ENCODE results near the gene SCCPDH. TPM values are rescaled to one million over a fixed set of nuclear protein-coding genes. Genes with fewer than 3 reads are reported as not detected.
"Not testable (repeated sequence)": the region's sequence is repeated elsewhere in the genome, so short reads cannot be mapped to it uniquely, and the experiment has no call there.

SCCPDH gene
- polyA plus RNA-seq, 1 experiment, result 21.1 TPM

DNA sequence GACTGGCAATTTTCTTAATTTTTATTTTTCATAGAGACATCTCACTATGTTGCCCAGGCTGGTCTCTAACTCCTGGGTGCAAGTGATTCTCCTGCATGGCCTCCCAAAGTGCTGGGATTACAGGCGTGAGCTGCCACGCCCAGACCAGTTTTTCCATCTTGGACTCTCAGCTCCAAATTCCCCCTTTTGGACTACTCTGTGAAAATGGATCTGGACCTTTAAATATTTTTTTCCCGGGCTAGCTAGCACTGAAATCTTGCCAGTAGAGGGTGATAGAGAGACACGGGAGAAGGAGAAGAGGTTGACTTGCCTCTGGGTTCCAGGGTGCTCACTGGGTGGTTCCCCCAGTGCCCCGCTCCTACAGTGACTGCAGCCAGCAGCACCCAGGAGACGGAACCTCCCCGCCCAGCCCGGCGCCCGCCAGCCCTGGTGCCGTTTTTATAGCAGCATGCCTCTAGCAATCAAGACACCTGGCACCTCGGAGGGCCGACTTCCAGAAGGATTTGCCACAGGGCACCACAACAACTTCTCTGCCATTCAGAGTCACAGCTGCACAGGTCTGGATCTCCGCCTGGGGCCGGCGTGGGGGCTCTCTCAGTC is 34.7 kb upstream of the SCCPDH start:
- TF ChIP-seq, protein P1, sequence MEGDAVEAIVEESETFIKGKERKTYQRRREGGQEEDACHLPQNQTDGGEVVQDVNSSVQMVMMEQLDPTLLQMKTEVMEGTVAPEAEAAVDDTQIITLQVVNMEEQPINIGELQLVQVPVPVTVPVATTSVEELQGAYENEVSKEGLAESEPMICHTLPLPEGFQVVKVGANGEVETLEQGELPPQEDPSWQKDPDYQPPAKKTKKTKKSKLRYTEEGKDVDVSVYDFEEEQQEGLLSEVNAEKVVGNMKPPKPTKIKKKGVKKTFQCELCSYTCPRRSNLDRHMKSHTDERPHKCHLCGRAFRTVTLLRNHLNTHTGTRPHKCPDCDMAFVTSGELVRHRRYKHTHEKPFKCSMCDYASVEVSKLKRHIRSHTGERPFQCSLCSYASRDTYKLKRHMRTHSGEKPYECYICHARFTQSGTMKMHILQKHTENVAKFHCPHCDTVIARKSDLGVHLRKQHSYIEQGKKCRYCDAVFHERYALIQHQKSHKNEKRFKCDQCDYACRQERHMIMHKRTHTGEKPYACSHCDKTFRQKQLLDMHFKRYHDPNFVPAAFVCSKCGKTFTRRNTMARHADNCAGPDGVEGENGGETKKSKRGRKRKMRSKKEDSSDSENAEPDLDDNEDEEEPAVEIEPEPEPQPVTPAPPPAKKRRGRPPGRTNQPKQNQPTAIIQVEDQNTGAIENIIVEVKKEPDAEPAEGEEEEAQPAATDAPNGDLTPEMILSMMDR (IDR thresholded peaks at IDR 0.05; ENCODE audit: insufficient read depth, low read depth, low read length), result peak; percentile 92
- no peak for DNase-seq (ENCODE audit: low read depth)
- no peaks in the 10 kb centered on the region for H3K27me3 ChIP-seq (ENCODE audit: control insufficient read depth, insufficient read depth, low read length)
- H3K4me3 ChIP-seq (ENCODE audit: low read depth, low read length), result peak overlapping the region; percentile 38
- H3K36me3 ChIP-seq (ENCODE audit: control insufficient read depth, insufficient read depth, low read length), result no peaks in the 10 kb centered on the region
- POLR2A ChIA-PET, result no interaction called here
- CTCF ChIA-PET, result interaction anchor here (0.5 to 2.3 kb wide), 32 partner anchors 9 to 620 kb away, joined by 3 to 22 read pairs (median 4); partner anchors contain the start of genes CNST, SCCPDH, SMYD3 and TFB2M

DNA sequence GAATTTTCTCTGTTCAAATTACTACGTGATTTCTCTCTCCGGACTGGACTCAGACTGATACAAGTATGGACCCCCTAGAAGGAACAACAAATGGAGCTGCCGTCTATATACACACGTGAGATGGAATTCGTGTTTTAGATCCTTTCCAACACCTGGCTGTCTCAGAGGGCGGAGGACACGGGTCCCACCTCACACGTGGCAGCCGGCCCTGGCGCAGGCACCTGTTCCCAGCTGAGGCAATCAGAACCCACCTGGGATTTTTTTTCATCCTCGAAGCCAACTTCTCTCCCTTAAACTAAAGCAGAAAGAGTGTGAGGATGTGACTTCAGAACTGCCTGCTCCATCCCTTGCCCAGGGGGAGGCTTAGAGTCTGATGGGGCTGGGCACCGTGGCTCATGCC is 34.1 kb upstream of the SCCPDH start:
- DNase-seq (ENCODE audit: low read depth), result no peak
- ChIA-PET CTCF (interaction anchor here (0.8 to 2.3 kb wide), 19 partner anchors 9 to 197 kb away, joined by 3 to 22 read pairs (median 5); partner anchors contain the start of gene SMYD3), POLR2A (no interaction called here)
- Histone ChIP-seq H3K4me3 (ENCODE audit: low read depth, low read length) (no peak overlapping the region; the same call in 1 of the 2 replicates), H3K36me3 (ENCODE audit: control insufficient read depth, insufficient read depth, low read length) (no peaks in the 10 kb centered on the region), H3K27me3 (ENCODE audit: control insufficient read depth, insufficient read depth, low read length) (no peaks in the 10 kb centered on the region)
- TF ChIP-seq, protein P1 (IDR thresholded peaks at IDR 0.05; ENCODE audit: insufficient read depth, low read depth, low read length), result no peak

DNA sequence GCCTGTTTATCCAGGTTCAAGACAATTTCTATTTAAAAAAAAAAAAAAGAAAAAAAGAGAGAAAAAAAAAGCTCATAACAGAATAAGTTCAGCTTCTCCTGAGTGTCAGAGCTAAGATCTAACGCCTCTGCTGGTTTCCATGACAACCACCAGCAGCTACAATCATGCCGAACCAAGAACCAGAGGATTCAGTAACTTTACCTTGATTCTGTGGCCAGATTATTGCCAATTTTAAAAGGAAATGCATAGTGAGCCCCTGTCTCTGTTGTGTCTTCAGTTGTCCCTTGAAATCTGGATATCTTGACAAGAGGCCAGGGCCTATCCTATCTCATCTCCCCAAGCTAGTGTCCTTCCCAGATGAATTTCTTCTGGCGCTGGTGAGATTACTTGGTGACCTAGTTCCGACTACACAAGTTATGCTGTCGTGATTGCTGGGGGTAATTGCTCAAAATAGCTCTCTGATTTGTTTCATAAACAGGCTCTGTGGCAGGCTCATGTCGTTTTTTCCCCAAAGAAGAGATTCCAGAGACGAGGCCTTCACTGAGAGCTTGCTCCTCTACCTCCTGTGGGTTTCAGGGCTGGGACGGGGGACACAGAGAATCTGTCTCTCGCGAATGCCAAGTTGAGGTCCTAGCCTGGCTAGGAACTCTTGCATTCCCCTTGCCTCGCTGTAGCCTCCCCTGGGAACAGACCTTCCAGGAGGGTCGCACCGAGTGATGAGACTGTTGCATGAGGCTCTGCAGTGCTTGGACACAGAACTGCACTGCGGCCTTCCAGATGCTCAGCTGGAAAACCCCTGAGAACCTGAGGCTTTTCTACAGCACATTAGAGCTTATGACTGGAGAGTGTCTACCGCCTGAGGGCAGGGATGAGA is 32.4 kb upstream of the SCCPDH start:
- TF ChIP-seq, protein P1 (IDR thresholded peaks at IDR 0.05; ENCODE audit: insufficient read depth, low read depth, low read length), result no peak
- Histone ChIP-seq H3K27me3 (ENCODE audit: control insufficient read depth, insufficient read depth, low read length) (no peaks in the 10 kb centered on the region), H3K36me3 (ENCODE audit: control insufficient read depth, insufficient read depth, low read length) (no peaks in the 10 kb centered on the region), H3K4me3 (ENCODE audit: low read depth, low read length) (no peak overlapping the region)
- no peak for DNase-seq (ENCODE audit: low read depth)
- CTCF ChIA-PET, result interaction anchor here (1.0 to 2.0 kb wide), 2 partner anchors 11 to 59 kb away, joined by 4 to 11 read pairs; no protein-coding TSS in a partner anchor
- POLR2A ChIA-PET, result interaction anchor here (0.6 kb wide), 1 partner anchor 78 kb away, joined by 4 read pairs; no protein-coding TSS in a partner anchor

DNA sequence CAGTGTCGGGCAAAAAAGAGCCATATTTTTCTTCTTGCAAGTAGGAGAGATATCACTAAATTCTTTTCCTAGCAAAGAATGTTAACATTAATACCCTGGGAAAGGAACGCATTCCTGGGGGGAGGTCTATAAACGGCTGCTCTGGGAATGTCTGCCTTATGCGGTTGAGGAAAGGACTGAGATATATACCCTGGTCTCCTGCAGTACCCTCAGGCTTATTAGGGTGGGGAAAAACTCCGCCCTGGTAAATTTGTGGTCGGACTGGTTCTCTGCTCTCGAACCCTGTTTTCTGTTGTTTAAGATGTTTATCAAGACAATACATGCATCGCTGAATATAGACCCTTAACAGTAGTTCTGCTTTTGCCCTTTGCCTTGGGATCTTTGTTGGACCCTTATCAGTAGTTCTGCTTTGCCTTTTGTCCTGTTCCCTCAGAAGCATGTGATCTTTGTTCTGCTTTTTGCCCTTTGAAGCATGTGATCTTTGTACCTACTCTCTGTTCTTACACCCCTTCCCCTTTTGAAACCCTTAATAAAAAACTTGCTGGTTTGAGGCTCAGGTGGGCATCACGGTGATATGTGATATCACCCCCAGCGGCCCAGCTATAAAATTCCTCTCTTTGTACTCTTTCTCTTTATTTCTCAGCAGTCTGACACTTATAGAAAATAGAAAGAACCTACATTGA is 29.9 kb upstream of the SCCPDH start:
- not testable (repeated sequence) for H3K4me3 ChIP-seq (ENCODE audit: low read depth, low read length)

DNA sequence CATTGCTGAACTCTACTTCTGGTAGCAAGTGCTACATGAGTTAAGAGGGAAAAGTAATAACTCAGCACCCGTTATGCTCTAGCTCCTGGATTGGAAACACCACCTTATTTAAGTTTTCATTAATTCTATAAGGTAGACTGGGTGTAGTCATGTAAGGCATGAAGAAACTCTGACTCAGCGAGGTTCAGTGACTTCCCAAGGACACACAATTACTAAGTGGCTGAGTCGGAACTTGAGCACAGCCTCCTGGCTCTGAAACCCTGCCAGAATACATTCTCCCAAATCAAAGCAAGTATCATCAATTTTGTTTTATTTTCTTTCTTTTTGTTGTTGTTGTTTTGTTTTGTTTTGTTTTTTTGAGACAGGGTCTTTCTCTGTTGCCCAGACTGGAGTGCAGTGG is 29.1 kb upstream of the SCCPDH start:
- no peak for DNase-seq (ENCODE audit: low read depth)
- CTCF ChIA-PET, result interaction anchor here (1.0 to 2.2 kb wide), 7 partner anchors 12 to 199 kb away, joined by 3 to 7 read pairs (median 4); partner anchors contain the start of genes CNST, SMYD3 and TFB2M
- Histone ChIP-seq H3K27me3 (ENCODE audit: control insufficient read depth, insufficient read depth, low read length) (no peaks in the 10 kb centered on the region), H3K4me3 (ENCODE audit: low read depth, low read length) (no peak overlapping the region), H3K36me3 (ENCODE audit: control insufficient read depth, insufficient read depth, low read length) (no peaks in the 10 kb centered on the region)
- POLR2A ChIA-PET, result no interaction called here
- TF ChIP-seq, protein P1 (IDR thresholded peaks at IDR 0.05; ENCODE audit: insufficient read depth, low read depth, low read length), result no peak

More for the DNA sequence above, 29.9 kb upstream of the SCCPDH start:
- CTCF ChIA-PET, result interaction anchor here (1.4 kb wide), 1 partner anchor 197 kb away, joined by 4 read pairs; no protein-coding TSS in a partner anchor
- DNase-seq (ENCODE audit: low read depth); POLR2A ChIA-PET; H3K27me3 ChIP-seq (ENCODE audit: control insufficient read depth, insufficient read depth, low read length); H3K36me3 ChIP-seq (ENCODE audit: control insufficient read depth, insufficient read depth, low read length): not testable (repeated sequence)

All from BJ (cell line).